HG02759 (cell line): Measurements from ENCODE around the gene HES3.

ENCODE experiments used
- ATAC-seq: cut with Tn5 transposase; IDR thresholded peaks from one replicate; pipeline ENCODE4 v1.9.1; 2021; ENCODE audit warnings: mild to moderate bottlenecking, moderate library complexity; ENCODE audit not compliant: unreplicated experiment

The HES3 gene

DNA sequence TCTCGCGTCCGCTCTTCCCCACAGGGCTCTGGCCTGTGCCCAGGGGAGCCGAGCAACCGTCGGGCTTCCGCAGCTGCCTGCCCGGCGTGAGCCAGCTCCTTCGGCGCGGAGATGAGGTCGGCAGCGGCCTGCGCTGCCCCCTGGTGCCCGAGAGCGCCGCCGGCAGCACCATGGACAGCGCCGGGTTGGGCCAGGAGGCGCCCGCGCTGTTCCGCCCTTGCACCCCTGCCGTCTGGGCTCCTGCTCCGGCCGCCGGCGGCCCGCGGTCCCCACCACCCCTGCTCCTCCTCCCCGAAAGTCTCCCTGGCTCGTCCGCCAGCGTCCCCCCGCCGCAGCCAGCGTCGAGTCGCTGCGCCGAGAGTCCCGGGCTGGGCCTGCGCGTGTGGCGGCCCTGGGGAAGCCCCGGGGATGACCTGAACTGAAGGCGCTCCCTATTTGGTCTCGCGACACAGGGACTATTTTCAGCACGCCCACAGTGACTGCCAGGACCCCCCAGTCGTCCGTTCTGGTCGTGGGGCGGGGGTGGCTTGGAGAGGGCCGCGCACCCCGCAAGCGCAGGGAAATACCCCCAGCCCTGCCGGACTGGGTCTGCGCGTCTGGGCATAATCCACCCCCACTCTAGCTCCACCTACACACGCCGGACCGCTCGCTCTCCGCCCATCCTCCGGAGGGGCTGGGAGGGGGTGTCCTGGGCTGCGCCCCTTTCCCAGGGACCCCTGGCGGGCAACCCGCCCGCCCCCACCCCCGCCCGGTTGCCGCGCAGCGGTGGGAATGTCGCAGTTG, 1.3 kb downstream of the HES3 start:
- peak; percentile 58 for ATAC-seq

DNA sequence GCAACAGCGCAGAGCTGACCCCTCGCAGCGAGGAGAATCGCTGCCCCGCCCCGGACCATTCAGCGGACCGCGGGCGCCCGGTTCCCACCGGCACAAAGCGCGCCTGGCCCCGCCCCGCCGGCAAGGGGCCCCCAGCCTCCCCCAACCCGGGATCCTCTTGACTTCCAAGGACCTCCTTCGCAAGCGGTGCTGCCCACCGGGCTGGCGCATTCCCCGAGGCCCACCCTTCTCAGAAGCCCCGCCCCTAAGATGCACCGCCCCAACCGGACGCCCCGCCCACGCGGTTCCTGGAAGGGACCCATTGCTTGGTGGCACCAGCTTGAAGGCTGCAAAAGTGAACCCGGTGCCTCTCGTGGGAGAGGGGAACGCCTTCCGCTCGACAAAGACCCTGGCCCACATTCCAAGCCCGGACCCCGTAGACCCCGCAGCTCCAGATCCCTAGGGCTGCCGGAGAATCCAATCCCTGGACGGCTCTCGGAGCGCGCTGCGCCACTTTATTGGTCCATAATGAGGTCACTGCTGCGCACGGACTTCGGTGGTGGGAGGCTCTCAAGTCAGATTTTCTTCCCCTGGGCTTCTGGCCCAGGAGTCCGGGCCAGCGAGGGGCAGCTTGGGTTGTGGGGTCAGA, 2.0 kb downstream of the HES3 start:
- no peak for ATAC-seq

DNA sequence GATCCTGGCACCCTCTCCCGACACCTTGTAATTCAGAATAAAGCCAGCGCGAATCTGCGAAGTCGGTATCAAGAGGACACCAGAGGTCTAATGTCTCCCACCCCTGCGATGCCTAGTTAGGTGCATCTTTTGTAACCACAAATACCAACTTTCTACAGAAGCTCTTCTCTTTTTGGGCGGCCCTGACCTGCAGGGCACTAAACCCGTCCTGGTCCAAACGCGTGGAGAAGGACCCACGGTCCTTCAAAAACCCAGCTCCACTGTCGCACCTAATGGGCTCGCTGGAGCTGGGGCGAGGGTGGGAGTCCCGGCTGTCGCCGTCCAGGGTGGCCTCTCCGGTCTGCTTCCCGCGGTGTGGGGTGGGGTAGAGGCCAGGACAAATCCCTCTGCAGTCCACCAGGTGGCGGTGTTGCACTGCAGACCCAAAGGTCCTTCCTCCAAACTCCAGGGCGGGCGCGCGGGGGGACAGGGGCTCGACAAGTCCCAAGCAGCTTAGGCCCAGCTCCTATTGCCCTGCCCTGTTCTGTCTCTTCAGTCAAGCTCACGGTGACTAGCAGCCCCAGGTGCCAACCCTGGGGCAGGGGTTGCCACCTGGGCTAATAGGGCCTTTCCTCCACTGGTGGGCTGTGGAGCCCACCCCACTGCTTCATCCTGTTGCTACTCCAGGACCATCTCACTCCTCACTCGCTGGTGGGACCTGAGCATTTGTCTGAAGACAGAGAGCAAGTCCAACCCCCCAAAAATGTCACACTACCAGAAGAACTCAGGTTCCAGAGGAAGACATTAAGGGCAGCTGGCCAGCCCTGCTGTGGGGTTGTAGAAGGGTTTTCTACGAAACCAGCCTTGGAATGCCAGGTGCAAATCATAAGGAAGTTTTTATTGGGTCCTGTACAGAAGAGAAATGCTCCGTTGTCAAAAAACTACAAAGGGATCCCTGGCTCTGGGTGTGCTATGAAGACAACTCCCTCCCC, 2.8 kb downstream of the HES3 start:
- no peak for ATAC-seq

DNA sequence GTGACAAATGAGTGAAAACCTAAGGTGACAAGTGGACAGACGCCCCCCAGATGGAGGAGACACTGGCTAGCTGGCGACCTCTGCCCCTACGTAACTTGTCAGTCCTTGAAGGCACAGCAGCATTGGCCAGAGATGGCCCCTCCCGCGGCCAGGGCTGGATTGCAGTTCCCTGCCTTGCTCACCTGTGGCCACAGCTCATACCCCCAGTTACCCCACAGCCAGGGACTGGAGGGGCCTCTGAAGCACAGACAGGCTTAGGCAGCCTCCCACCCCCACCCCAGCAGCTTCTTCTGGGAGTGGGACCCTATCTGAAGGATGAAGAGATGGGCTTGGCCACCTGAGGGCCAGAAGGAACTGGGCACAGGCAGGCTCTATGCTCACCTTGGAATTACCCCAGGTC, 3.7 kb downstream of the HES3 start:
- no peak for ATAC-seq

DNA sequence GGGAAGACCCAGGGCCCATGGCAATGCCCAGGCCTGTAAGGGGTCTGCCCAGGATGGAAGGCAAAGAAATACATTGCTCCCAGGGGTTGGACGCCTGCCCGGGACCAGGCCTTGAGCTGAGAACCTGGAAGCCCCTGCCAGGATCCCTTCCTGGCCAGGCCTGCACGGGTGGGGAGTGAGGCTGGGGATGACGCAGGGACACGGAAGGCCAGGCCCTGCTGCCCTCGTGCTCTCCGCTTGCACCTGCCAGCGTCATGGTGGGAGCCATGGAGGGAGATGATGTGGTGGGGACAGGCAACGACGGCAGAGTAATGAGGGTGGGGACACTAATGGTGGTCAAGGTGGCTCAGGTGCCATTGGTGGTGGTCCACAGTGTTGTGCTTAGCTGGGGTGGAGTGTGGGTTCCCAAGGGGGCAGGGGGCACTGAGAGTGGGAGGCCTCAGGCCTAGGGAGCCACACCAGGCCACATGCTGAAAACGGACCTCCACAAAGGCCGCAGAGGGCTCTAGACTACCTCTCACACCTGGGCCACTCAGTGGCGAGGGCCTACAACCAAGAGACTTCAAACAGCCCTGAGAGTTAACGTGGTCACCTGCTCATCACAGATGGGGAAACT, 4.3 kb downstream of the HES3 start:
- no peak for ATAC-seq

DNA sequence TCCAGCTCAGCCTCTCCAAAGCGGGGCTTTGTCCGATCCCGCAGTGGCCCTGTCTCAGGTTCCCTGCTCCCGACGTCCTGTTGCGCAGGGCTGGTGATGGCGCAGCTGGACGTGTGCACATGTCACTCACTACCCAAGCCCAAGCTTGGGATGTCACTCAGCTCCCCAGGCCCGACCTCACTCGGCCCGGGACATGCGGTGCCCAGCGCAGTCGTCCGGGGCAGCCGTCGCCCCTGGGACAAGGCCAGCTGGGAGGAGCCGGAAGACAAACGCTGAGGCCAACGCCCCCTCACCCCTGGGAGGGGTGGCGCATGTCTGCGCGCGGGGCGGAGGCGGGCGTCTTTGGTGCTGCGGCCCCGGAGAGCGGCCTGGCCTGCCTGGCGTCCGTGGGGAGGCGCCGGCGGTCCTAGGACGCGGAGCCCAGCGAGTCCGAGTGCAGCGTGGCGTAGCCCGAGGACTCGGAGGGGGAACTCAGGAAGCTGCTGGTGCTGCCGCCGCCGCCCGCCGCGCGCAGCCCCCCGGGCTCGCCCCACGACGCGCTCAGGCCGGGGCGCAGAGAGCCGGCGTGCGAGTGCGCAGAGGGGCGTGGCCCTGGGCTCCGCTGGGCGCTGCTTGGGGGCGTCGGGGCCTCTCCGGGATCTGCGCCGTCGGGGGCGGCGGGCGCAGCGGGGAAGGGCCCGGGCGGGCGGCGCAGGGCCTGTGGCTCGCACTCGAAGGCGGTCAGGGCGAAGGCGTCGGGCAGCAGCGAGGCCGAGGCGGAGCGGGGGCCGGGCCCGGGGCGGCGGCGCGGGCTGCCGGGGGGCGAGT, 5.2 kb downstream of the HES3 start:
- no peak for ATAC-seq

DNA sequence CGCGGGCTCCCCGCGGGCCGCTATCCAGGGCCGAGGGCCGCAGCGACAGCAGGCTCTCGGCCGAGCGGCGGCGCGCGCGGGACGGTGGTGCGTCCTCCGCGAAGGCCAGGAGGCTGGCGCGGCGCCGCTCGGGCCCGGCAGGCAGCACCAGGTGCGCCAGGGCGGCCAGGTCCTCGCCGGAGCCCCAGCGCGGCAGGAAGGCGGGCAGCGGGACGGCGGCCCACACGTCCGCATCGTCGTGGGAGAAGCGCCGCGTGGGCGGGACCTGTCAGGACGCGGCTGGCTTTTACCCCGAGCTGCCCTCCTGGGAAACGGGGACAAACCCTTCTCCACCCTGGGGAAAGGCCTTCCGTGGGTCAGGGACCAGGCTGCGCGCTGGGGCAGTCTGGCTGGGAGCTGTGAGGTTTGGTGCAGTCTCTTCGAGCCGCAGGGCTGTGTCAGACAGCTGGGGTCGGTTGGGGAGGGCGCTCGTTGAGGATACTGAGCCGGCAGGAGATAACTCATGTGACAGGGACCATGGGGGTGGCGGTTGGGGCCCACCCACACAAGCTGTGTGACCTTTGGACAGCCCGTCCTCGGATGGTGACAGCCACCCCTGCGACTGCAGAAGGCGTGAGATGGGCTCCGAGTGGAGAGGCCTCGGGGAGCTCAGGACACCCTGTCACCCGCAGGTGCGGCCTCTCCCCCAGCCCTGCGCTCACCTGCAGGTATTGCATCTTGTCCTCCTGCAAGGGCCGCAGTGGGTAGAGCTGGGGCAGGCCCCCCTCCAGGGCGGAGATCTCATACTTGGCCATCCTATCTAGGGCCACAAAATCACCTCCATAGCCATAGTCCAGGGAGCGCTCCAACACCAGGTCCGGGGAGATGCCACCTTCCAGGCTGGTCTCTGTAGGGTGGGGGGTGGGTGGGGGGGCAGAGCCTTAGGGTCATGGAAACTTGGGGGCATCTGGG, 6.0 kb downstream of the HES3 start:
- no peak for ATAC-seq

DNA sequence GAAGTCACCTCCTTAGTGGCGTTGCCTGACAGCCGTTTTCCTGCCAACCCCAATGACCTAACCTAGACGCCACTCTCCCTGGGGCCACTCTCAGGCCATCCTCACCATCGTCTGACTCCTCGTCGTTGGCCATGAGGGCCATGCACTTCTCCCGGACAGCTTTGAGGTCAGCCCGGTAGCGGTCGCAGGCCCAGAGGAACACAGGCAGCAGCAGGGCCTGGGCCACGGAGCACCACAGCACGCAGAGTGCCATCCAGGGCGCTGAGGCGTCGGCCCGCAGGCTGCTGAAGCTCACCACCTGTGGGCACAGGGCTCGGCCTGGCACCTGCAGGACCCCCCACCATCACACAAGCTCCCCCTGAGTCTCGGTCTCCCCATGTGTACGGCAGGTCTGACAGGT, 7.3 kb downstream of the HES3 start:
- ATAC-seq: no peak

DNA sequence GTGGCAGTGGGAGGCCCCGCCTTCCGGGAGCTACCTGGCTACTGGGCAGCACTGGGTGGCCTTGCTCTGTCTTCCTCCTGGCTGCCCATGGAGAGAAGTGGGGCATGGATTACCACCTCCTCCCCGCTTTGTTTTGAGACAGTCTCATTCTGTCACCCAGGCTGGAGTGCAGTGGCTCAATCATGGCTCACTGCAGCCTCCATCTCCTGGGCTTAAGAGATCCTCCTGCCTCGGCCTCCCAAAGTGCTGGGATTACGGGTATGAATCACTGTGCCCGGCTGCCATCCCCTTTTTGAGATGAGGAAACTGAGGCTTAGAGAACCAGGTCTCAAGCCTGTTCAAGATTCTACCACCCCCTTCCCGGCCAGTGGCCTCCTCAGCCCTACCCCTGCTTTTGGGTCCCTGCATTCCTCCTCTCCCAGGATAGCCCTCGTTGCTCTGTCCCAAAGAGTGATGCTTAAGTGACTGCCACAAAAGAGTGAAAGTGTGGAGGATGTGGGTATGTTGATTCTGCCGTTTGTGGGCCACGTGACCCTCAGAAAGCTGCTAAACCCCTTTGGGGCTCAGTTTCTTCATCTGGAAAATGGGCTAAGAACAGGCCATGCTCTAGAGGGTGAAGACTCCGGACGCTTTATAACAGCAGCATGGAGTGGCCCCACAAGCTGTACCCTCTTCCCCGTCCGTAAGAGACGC, 7.8 kb downstream of the HES3 start:
- ATAC-seq: no peak

DNA sequence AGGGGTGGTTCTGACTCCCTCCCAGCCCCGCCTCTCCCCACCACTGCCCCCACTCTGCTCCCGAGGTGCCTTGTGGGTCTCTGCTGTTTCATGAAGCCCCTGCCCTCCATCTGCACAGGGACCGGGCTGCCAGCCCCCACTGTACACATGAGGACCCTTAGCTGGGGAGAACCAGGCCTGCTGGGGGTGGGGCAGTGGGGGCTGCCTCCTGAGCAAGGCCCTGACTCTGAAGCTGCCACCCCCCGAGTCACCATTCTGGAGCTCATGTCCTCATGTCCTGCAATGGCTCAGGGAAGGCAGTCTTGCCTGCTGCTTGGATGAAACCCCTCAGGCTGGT, 8.4 kb downstream of the HES3 start:
- ATAC-seq: no peak

DNA sequence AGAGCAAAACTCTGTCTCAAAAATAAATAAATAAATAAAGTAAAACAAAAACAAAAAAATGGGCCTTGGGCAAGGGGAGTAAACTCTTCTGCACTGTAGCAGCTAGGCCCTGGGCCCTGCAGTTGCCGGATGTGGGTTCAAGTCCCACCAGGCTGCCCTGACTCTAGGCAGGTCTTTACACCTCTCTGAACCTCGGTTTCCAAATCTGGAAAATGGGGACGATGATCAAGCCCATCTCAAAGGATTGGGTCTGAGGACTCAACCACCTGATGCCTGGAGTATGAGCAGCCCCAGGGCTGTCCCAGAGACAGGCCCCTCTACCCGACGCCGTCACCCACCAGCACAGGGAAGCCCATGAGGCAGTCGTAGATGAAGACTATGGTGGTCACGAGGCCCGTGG, 9.4 kb downstream of the HES3 start:
- ATAC-seq: no peak

DNA sequence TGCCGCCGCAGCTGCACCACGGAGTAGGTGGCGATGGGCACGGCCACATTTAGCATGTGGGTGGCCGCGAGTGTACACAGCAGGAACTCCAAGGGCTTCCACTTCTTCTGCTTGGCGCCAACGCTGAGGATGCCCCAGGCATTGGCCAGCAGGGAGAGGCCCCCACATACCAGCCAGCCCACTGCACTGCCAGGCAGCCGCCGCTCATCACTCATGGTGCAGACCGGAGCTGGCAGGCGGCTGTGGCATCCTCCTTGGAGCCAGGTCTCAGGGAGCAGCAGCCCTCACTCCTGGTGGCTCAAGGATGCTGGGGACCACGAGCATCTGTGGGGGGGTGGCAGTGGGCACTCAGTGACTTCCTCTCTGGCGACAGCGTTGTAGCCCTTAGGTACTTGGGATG, 10.7 kb downstream of the HES3 start:
- no peak for ATAC-seq

DNA sequence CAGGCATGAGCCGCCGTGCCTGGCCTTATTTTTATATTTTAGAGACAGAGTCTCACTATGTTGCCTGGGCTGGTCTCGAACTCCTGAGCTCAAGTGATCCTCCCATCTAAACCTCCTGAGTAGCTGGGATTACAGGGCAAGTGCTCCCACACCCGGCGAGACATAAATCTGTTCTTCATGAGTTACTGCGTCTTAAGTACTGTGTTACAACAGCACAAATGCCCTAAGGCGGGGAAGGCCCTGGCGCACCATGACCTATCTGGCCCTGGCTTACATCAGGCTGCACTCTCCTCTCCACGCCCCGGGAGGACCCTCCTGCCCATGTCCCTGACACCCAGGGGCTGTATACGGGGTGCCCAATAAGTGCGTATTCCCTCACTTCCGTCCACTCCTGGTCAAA, 12.7 kb downstream of the HES3 start:
- ATAC-seq: no peak

DNA sequence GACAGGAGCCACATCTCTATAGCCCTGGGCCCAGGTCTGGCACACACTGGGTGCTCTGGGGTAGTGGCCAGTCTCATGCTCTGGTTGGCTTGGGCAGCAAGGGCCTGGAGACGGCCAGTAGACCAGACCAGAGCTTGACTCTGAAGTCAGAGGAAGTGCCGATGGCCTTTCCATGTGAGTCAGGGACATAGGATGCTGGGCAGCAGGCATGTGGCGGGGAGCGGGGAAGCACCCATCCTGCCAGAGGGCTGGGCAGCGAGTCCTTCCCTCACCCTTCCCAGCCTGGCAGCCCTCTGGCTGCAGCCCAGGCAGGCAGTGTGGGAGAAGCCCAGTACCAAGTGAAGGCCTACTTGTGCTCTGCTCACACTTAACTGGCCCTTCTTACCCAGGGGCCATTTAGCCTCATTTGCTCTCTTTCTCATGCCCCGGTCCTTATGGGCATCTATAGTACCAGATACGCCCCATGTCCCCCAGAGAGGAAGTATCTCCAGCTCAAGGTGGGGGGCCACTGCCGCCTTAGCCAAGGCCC, 13.6 kb downstream of the HES3 start:
- no peak for ATAC-seq

DNA sequence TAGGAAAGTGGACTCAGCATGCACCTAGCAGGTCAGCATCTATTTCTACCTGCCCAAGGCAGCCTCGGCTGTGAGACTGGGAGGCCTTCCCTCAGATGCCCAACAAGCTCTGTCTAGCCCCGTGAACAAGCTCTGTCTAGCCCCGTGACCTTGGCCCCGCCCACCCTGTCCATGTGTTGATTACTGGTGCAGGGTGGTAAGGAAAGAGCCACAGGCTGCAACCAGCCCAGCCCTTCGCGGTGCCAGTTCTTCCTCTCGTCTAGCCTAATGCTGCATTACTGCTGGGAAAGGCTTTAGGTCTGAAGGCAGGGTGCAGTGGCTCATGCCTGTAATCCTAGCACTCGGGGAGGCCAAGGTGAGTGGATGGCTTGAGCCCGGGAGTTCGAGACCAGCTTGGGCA, 14.7 kb downstream of the HES3 start:
- ATAC-seq: no peak

DNA sequence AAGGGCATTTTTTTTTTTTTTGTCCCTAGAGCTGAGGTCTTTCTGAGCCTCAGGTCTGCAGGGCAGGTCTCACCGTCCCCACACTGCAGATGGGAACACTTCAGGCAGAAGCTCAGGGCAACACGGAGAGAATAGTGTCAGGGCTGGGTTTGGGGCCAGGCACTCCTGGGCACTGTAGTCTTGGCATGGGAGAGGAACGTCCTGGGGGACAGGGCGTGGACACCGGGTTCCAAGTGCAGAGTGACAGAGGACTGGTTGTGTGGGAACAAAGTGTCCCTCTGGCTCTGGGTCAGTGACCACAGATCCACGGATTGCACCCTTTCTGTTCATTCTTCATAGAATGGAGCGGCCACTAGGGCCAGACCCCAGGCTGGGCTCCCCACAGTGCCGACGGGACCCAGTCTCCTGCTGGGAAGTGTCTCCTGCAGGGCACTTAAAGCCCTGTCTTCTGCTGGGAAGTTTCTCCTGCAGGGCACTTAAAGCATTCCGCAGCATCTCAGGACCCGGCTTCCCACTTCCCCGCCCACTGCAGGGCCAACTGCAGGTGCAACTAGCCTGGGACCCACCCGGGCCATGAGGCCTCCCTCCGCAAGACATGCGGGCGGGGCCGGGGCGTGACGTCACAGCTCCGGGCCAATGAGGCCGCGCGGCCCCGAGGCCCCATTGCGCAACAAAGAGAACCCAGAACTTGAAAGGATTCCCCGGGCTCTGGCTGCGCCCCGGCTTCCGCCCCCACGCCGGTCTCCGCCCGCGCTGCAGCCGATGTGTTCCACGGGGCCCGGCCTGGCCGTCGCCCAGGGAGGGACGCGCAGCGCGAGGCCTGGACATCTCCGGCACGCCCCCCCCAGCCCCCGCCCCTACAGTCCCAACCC, 15.7 kb downstream of the HES3 start:
- peak; percentile 60 for ATAC-seq

DNA sequence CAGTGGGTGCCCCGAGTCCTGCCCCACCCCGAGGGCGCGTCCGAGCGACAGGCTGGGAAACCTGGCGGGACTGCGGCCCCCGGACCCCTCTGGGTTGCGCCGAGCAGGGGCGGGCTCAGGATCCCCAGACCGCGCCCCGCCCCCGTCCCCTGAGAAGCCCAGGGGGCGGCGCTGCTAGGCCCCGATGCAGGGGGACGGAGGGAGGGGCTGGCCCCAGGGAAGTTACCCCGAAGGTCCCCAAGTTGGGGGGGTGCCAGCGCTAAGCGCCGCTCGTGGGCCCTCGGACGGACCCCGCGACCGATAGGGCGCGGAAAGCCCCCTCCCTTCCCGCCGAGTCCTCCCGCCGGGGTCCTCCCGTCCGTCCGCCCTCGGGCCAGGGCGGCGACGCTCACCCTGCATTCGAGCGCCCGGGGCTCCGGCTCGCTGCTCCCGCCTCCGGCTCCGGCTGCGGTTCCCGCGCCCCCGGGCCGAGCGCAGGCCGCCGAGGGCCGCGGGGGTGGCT, 16.5 kb downstream of the HES3 start:
- ATAC-seq: peak; percentile 36
